ENCODE data around the gene SPACA6. TPM values are rescaled to one million over a fixed set of nuclear protein-coding genes. Genes with fewer than 3 reads are reported as not detected.

The SPACA6 gene
- total RNA-seq, 1 donor from 2014 or later, result 4.9 TPM

DNA sequence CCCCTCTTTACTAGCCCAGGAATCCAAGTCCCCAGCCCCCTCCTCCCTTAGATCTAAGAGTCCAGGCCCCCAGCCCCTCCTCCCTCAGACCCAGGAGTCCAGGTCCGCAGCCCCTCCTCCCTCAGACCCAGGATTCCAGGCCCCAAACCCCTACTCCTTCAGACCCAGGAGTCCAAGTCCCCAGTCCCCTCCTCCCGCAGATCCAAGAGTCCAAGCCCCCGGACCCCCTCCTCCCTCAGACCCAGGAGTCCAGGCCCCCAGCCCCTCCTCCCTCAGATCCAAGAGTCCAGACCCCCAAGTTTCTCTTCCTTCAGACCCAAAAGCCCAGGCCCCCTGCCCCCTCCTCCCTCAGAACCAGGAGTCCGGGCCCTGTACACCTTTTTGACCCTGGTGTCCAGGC is 11.5 kb downstream of the SPACA6 start:
- TF ChIP-seq, protein P1, sequence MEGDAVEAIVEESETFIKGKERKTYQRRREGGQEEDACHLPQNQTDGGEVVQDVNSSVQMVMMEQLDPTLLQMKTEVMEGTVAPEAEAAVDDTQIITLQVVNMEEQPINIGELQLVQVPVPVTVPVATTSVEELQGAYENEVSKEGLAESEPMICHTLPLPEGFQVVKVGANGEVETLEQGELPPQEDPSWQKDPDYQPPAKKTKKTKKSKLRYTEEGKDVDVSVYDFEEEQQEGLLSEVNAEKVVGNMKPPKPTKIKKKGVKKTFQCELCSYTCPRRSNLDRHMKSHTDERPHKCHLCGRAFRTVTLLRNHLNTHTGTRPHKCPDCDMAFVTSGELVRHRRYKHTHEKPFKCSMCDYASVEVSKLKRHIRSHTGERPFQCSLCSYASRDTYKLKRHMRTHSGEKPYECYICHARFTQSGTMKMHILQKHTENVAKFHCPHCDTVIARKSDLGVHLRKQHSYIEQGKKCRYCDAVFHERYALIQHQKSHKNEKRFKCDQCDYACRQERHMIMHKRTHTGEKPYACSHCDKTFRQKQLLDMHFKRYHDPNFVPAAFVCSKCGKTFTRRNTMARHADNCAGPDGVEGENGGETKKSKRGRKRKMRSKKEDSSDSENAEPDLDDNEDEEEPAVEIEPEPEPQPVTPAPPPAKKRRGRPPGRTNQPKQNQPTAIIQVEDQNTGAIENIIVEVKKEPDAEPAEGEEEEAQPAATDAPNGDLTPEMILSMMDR (conservative IDR thresholded peaks at IDR 0.05; ENCODE audit: low read depth, low read length), result no peak
- H3K4me3 ChIP-seq (ENCODE audit: low read depth, low read length), result peak overlapping the region; percentile 72

DNA sequence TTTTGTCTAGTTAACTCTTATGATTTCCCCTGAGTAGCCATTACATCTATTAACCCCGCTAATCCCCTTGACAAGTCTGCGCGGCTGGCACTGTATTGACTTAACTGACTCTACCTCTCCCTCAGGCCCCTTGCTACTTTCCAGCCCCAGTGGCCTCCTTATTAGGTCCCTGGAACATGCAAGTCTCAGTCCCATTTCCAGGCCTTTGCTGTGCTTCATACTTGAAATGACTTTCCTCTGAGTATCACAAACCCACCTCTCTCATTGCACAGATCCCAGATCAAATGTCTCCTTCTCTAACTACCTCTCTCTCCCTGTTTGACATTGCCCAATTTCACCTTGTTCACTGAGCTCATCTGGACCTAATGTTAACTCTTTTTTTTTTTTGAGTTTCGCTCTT is 13.2 kb downstream of the SPACA6 start:
- H3K4me3 ChIP-seq (ENCODE audit: low read depth, low read length), result no peak overlapping the region
- no peak for DNase-seq (ENCODE audit: low read depth)
- TF ChIP-seq, protein P1 (conservative IDR thresholded peaks at IDR 0.05; ENCODE audit: low read depth, low read length), result no peak

More for the DNA sequence above, 11.5 kb downstream of the SPACA6 start:
- no peak for DNase-seq (ENCODE audit: low read depth)

DNA sequence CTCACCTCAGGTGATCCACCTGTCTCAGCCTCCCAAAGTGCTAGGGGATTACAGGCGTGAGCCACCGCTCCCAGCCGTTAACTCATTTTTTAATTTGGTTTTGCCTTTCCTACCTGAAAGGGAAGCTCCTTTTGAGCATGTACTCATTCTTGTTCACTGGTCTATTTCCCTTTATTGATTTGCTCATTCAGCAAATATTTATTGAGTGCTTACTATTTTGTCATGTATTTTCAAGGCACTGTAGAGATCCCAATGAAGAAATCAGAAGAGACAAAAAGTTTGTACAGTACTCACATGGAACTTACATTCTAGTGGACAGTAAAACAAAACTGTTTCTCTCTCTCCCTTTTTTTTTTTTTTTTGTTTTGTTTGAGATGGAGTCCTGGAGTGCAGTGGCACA is 13.8 kb downstream of the SPACA6 start:
- no peak for DNase-seq (ENCODE audit: low read depth)
- TF ChIP-seq, protein P1 (conservative IDR thresholded peaks at IDR 0.05; ENCODE audit: low read depth, low read length), result no peak
- no peak overlapping the region for H3K4me3 ChIP-seq (ENCODE audit: low read depth, low read length)

DNA sequence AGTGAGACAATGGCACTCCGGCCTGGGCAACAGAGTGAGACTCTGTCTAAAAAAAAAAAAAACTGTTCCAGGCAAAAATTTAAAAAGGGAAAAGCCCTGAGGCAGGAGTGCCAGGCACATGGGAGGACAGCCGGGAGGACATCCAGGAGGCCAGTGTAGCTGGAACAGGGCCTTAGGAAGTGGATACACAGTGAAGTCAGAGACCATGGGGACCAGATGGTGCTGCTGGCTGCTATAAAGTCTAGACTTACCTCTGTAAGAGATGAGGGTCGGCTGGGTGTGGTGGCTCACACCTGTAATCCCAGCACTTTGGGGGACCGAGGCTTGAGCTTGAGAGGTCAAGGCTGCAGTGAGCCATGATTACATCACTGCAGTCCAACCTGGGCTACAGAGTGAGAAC is 15.7 kb downstream of the SPACA6 start:
- DNase-seq (ENCODE audit: low read depth), result no peak

DNA sequence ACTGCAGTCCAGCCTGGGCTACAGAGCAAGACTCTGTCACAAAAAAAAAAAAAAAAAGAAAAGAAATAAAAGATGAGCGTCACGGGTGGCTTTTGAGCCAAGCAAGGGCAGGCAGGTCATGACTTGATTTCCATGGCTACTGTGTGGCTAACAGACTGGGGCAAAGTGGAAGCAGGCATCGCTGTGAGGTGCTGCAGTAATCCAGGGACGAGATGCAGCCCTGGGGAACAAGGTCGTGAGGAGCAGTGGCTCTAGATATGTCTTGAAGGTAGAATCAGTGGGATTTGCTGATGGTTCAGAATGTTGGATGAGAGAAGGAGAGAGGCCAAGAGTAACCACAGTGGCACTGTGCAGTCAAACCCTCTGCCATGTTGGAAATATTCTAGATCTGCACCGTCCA is 16.4 kb downstream of the SPACA6 start:
- DNase-seq (ENCODE audit: low read depth), result no peak
- no peak overlapping the region for H3K4me3 ChIP-seq (ENCODE audit: low read depth, low read length)
- TF ChIP-seq, protein P1 (conservative IDR thresholded peaks at IDR 0.05; ENCODE audit: low read depth, low read length), result no peak

More for the DNA sequence above, 15.7 kb downstream of the SPACA6 start:
- TF ChIP-seq, protein P1 (conservative IDR thresholded peaks at IDR 0.05; ENCODE audit: low read depth, low read length), result no peak
- H3K4me3 ChIP-seq (ENCODE audit: low read depth, low read length), result no peak overlapping the region

DNA sequence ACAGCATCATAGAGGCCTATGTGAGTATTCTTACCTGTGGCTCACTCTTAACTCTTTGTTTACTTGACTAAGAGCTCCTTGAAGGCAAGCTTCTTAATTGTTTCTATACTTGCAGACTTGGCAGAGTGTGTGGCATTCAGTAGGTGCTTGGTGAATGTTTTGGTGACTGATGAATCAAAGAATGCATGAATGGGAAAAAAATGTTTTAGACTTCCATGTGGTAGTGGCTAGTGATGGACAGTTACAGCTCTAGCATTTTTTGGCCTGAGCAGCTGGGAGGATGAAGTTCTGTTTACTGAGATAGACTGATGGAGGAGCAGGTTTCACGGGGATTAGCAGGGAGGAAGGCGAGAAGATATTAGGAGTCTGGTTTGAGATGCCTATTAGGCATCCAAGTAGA is 17.0 kb downstream of the SPACA6 start:
- no peak for DNase-seq (ENCODE audit: low read depth)
- no peak overlapping the region for H3K4me3 ChIP-seq (ENCODE audit: low read depth, low read length)
- TF ChIP-seq, protein P1 (conservative IDR thresholded peaks at IDR 0.05; ENCODE audit: low read depth, low read length), result no peak

DNA sequence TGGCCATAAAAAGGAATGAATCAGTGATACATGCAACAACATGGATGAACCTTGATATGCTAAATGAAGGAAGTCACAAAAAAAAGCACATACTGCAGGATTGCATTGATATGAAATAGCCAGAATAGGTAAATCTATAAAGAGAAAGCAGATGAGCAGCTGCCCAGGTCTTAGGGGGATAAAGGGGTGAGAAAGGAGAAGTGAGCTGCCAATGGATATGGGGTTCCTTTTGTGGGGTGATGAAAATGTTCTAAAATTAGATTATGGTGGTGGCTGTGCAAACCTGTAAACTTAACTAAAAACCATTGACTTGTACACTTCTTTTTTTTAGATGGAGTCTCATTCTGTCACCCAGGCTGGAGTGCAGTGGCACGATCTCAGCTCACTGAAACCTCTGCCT is 18.6 kb downstream of the SPACA6 start:
- DNase-seq (ENCODE audit: low read depth), result no peak
- H3K4me3 ChIP-seq (ENCODE audit: low read depth, low read length), result no peak overlapping the region
- TF ChIP-seq, protein P1 (conservative IDR thresholded peaks at IDR 0.05; ENCODE audit: low read depth, low read length), result no peak

Measured in epithelial cell of proximal tubule (primary cell).